CD8-positive, alpha-beta memory T cell (primary cell): ENCODE measurements around the gene CCDC92B. TPM values are rescaled to one million over a fixed set of nuclear protein-coding genes. Genes with fewer than 3 reads are reported as not detected.
A peak's percentile ranks its signal among the peaks of the same experiment; 100 is the strongest.

Experiments used
- CTCF ChIA-PET: fragments of 350-600 bp; sonication (Branson Sonifier 250); formaldehyde crosslinking; loops from one replicate; lab custom pipeline; 2021; ENCODE audit warnings: antibody characterized with exemption; lab: Charles Lee
- POLR2A ChIA-PET: fragments of 350-600 bp; sonication (Branson Sonifier 250); formaldehyde crosslinking; loops from one replicate; lab custom pipeline; 2021; ENCODE audit warnings: antibody characterized with exemption; lab: Charles Lee
- DNase-seq, 5 donors: peaks; one replicate each; pipeline versions ENCODE4 v3.0.0 to v3.0.0-alpha.2; 2020 to 2022; ENCODE audit warnings: mixed read lengths in 1 of 5
- H3K27ac ChIP-seq: one replicate; pipeline ENCODE4 v1.7.0; 2013; ENCODE audit warnings: low read depth, mild to moderate bottlenecking, low read length, moderate library complexity
- H3K27me3 ChIP-seq: 2 replicates; pipeline ENCODE4 v1.7.0; 2013; ENCODE audit warnings: low read length, mild to moderate bottlenecking; ENCODE audit not compliant: insufficient read depth, poor library complexity, severe bottlenecking
- H3K36me3 ChIP-seq: 2 replicates; pipeline ENCODE4 v1.7.0; 2013; ENCODE audit warnings: mild to moderate bottlenecking, low read length, moderate library complexity; ENCODE audit not compliant: insufficient read depth
- H3K4me1 ChIP-seq: 2 replicates; pipeline ENCODE4 v1.7.0; 2013; ENCODE audit warnings: mild to moderate bottlenecking, low read length, moderate library complexity; ENCODE audit not compliant: insufficient read depth
- H3K4me3 ChIP-seq: 2 replicates; pipeline ENCODE4 v1.7.0; 2013; ENCODE audit warnings: mild to moderate bottlenecking, low read length
- H3K9me3 ChIP-seq: 2 replicates; pipeline ENCODE4 v1.7.0; 2013; ENCODE audit warnings: mild to moderate bottlenecking, low read length
- H3K27ac Mint-ChIP-seq, 8 donors: one replicate each; pipeline ENCODE4 v1.8.0; 2020 to 2021; ENCODE audit warnings: mixed read lengths in 8 of 8, mild to moderate bottlenecking in 6 of 8, inconsistent platforms in 3 of 8, moderate library complexity in 3 of 8
- H3K27me3 Mint-ChIP-seq, 2 donors: one replicate each; pipeline ENCODE4 v1.8.0; 2020 to 2021; ENCODE audit warnings: mixed read lengths in 2 of 2, mild to moderate bottlenecking in 1 of 2, moderate library complexity in 1 of 2
- H3K36me3 Mint-ChIP-seq, 3 donors: one replicate each; pipeline ENCODE4 v1.8.0; 2020 to 2021; ENCODE audit warnings: mixed read lengths in 3 of 3, inconsistent platforms in 1 of 3, mild to moderate bottlenecking in 1 of 3
- H3K4me1 Mint-ChIP-seq, 3 donors: one replicate each; pipeline ENCODE4 v1.8.0; 2020 to 2021; ENCODE audit warnings: mixed read lengths in 3 of 3, inconsistent platforms in 1 of 3, mild to moderate bottlenecking in 1 of 3
- H3K4me3 Mint-ChIP-seq, 7 donors: one replicate each; pipeline ENCODE4 v1.8.0; 2020 to 2021; ENCODE audit warnings: mixed read lengths in 7 of 7, mild to moderate bottlenecking in 6 of 7, moderate library complexity in 4 of 7, inconsistent platforms in 2 of 7
- H3K9me3 Mint-ChIP-seq, 5 donors: one replicate each; pipeline ENCODE4 v1.8.0; 2020 to 2022; ENCODE audit warnings: mixed read lengths in 5 of 5, mild to moderate bottlenecking in 3 of 5, moderate library complexity in 2 of 5, inconsistent platforms in 1 of 5
- polyA plus RNA-seq: library from polyadenylated mRNA; unstranded; fragments of 300-500 nt; fragmentation: Illumina TruSeq; gene quantifications from one replicate; pipeline ENCODE4 v1.2.3, GENCODE V29; 2021
- total RNA-seq, 2 experiments: library from RNA; stranded (reverse); gene quantifications; one replicate each; pipeline ENCODE4 v1.2.3, GENCODE V29; 2021

Gene CCDC92B
- total and polyA plus RNA-seq, 3 experiments from 2014 or later = 0.07 TPM; not detected in 2

DNA sequence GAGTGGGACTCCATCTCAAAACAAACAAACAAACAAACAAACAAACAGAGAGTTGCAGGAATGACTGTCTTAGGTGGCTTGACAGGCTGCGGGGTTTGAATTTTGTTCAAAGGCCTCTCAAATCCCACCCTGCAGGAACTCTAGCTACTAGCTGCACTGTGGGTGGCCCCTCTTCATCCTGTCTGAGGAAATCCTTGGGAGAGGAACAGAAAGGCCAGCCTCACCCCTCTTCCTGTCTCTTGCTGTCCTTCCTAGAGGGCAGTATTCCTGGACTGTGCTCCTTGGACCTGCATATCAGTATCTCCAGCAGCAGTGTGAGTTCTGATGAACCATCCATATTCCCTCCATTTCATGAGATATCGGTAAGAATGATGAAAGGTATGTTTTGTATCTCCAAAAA, 2.0 kb upstream of the CCDC92B start:
- Histone ChIP-seq H3K27ac (no peak overlapping the region), H3K36me3 (no peaks in the 10 kb centered on the region), H3K27me3 (peaks cover 19% of the 10 kb centered on the region), H3K4me1 (no peaks in the 10 kb centered on the region), H3K4me3 (no peak overlapping the region), H3K9me3 (no peaks in the 10 kb centered on the region)
- H3K4me1 Mint-ChIP-seq = peaks cover 0 to 9% (median 6%) of the 10 kb centered on the region in 3 donors
- no peak overlapping the region for H3K27ac Mint-ChIP-seq
- peaks cover 0 to under 1% (median 0%) of the 10 kb centered on the region in 3 donors for H3K36me3 Mint-ChIP-seq
- peaks cover 40 to 54% of the 10 kb centered on the region in 2 donors for H3K27me3 Mint-ChIP-seq
- ChIA-PET POLR2A (no interaction called here), CTCF (no interaction called here)
- DNase-seq = no peak
- peaks cover 0 to 2% (median 0%) of the 10 kb centered on the region in 5 donors for H3K9me3 Mint-ChIP-seq
- H3K4me3 Mint-ChIP-seq = no peak overlapping the region

GRCh38 chr17:2750721-2751120, 1.3 kb upstream of the CCDC92B start:
- H3K4me3 Mint-ChIP-seq = peak overlapping the region in 1 of 7 donors; percentile 63
- no peak for DNase-seq
- H3K9me3 ChIP-seq = no peaks in the 10 kb centered on the region
- H3K36me3 Mint-ChIP-seq = no peaks in the 10 kb centered on the region
- H3K4me1 Mint-ChIP-seq = peaks cover 0 to 3% (median 3%) of the 10 kb centered on the region in 3 donors
- CTCF ChIA-PET = no interaction called here
- H3K27me3 Mint-ChIP-seq = peaks cover 42 to 54% of the 10 kb centered on the region in 2 donors
- POLR2A ChIA-PET = no interaction called here
- H3K4me3 ChIP-seq = no peak overlapping the region
- no peaks in the 10 kb centered on the region for H3K36me3 ChIP-seq
- peaks cover 0 to 2% (median 0%) of the 10 kb centered on the region in 5 donors for H3K9me3 Mint-ChIP-seq
- H3K27ac Mint-ChIP-seq = no peak overlapping the region
- no peaks in the 10 kb centered on the region for H3K4me1 ChIP-seq
- peaks cover 12% of the 10 kb centered on the region for H3K27me3 ChIP-seq
- H3K27ac ChIP-seq = no peak overlapping the region

GRCh38 chr17:2749784-2750181, 331 bp upstream of the CCDC92B start:
- ChIA-PET POLR2A (no interaction called here), CTCF (no interaction called here)
- peak; percentile 56 to 75 (median 69) for DNase-seq
- Histone ChIP-seq H3K27me3 (peaks cover 12% of the 10 kb centered on the region), H3K4me1 (no peaks in the 10 kb centered on the region), H3K27ac (no peak overlapping the region), H3K9me3 (no peaks in the 10 kb centered on the region), H3K36me3 (no peaks in the 10 kb centered on the region), H3K4me3 (no peak overlapping the region)
- H3K27me3 Mint-ChIP-seq = peaks cover 46 to 58% of the 10 kb centered on the region in 2 donors
- H3K9me3 Mint-ChIP-seq = peaks cover 0 to 2% (median 0%) of the 10 kb centered on the region in 5 donors
- H3K36me3 Mint-ChIP-seq = no peaks in the 10 kb centered on the region
- H3K4me3 Mint-ChIP-seq = no peak overlapping the region
- H3K27ac Mint-ChIP-seq = no peak overlapping the region
- H3K4me1 Mint-ChIP-seq = peaks cover 0 to 3% (median 0%) of the 10 kb centered on the region in 3 donors

DNA sequence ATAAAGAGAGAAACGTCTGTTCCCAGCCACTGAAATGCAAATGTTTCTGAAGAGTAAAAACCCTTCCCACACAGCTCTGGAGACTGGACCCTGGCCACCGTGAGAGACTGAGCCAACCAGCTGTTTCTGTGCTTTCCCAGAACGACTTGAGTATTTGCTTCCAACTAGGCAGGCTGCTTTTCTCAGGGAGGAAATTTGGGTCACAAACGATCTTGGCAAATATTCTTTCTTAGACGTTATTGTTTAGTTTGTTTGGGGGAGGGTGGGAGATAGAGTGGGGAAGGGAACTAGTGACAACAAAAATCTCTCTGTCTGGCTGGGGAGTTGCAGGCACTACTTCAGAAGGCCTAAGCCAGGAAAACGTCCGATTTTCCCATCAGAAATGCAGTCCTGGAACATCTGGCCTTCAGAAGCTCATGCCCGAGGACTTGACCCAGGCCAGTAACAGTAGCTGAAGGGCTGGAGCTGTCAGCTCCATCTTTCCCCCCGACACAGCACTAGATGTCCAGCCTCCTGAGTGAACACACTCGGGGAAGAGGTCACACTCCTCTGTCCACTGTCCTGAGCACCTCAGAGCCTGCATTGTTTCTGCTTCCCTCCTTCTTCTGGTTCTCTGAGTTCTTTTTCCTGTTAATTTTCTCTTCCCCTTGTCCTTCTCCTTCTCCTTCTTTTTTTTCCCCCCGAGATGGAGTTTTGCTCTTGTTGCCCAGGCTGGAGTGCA, 4.0 kb downstream of the CCDC92B start:
- POLR2A ChIA-PET = interaction anchor here (0.5 kb wide), 1 partner anchor 294 kb away, joined by 4 read pairs; no protein-coding TSS in a partner anchor
- no peak overlapping the region for H3K4me3 Mint-ChIP-seq
- Histone ChIP-seq H3K9me3 (no peaks in the 10 kb centered on the region), H3K27me3 (peaks cover 12% of the 10 kb centered on the region), H3K4me3 (no peak overlapping the region), H3K4me1 (no peaks in the 10 kb centered on the region), H3K27ac (no peak overlapping the region), H3K36me3 (no peaks in the 10 kb centered on the region)
- no peaks in the 10 kb centered on the region for H3K4me1 Mint-ChIP-seq
- H3K27me3 Mint-ChIP-seq = peaks cover 35 to 59% of the 10 kb centered on the region in 2 donors
- H3K27ac Mint-ChIP-seq = no peak overlapping the region
- peaks cover 0 to 2% (median 1%) of the 10 kb centered on the region in 5 donors for H3K9me3 Mint-ChIP-seq
- no peak for DNase-seq
- H3K36me3 Mint-ChIP-seq = no peaks in the 10 kb centered on the region
- CTCF ChIA-PET = interaction anchor here (1.3 kb wide), 1 partner anchor 82 kb away, joined by 3 read pairs; no protein-coding TSS in a partner anchor

DNA sequence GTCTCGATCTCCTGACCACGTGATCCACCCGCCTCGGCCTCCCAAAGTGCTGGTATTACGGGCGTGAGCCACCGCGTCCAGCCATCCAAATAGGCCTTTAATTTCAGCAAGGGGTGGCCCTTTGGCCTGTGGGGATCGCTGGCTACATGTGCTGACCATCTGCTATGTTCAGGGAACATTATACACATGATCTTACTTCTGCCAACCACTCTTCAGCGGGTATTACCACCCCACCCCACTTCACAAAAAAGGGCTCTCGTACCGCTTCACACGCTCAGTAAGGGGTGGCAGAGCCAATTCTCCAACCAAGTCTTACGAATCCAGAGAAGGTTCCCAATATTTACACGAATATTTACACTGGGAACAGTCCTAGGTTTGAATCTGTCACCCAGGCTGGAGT, 11.8 kb downstream of the CCDC92B start:
- Mint-ChIP-seq H3K4me3 (no peak overlapping the region), H3K9me3 (peaks cover 0 to 1% (median 0%) of the 10 kb centered on the region in 5 donors), H3K4me1 (no peaks in the 10 kb centered on the region), H3K27ac (no peak overlapping the region), H3K27me3 (peaks cover 11 to 21% of the 10 kb centered on the region in 2 donors), H3K36me3 (no peaks in the 10 kb centered on the region)
- Histone ChIP-seq H3K36me3 (no peaks in the 10 kb centered on the region), H3K9me3 (no peaks in the 10 kb centered on the region), H3K27ac (no peak overlapping the region), H3K4me3 (no peak overlapping the region), H3K27me3 (no peaks in the 10 kb centered on the region), H3K4me1 (no peaks in the 10 kb centered on the region)
- ChIA-PET CTCF (no interaction called here), POLR2A (no interaction called here)
- DNase-seq = no peak

DNA sequence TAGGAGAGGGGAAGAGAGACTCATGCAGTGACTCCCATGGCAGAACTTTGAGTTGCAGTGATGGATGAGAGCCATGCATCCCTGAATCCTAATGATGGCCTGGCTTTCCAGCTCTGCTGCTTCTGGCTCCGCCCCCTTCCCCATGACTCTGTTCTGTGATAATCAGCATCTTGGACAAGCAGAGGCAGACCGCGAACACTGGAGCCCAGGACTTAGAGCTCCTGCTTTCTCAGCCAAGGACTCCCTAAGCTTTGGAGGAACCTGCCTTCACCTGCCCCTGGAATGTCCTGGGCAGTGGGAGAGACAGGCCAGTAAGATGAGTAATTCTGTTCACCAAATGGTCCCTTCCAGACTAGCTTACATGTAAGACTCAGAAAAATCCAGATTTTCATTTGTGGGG, 12.5 kb downstream of the CCDC92B start:
- POLR2A ChIA-PET = no interaction called here
- no peaks in the 10 kb centered on the region for H3K4me1 ChIP-seq
- H3K27ac Mint-ChIP-seq = no peak overlapping the region
- peaks cover 12 to 14% of the 10 kb centered on the region in 2 donors for H3K27me3 Mint-ChIP-seq
- no peak for DNase-seq
- H3K27me3 ChIP-seq = no peaks in the 10 kb centered on the region
- no peaks in the 10 kb centered on the region for H3K36me3 Mint-ChIP-seq
- no peak overlapping the region for H3K27ac ChIP-seq
- H3K4me3 ChIP-seq = no peak overlapping the region
- CTCF ChIA-PET = no interaction called here
- H3K4me1 Mint-ChIP-seq = no peaks in the 10 kb centered on the region
- H3K9me3 ChIP-seq = no peaks in the 10 kb centered on the region
- H3K36me3 ChIP-seq = no peaks in the 10 kb centered on the region
- no peaks in the 10 kb centered on the region for H3K9me3 Mint-ChIP-seq
- H3K4me3 Mint-ChIP-seq = no peak overlapping the region

- Histone ChIP-seq H3K27me3 (no peaks in the 10 kb centered on the region), H3K27ac (no peak overlapping the region), H3K36me3 (no peaks in the 10 kb centered on the region), H3K4me1 (no peaks in the 10 kb centered on the region), H3K4me3 (no peak overlapping the region), H3K9me3 (no peaks in the 10 kb centered on the region)
- H3K4me3 Mint-ChIP-seq = no peak overlapping the region
- H3K9me3 Mint-ChIP-seq = no peaks in the 10 kb centered on the region
- no peak overlapping the region for H3K27ac Mint-ChIP-seq
- no peak for DNase-seq
- H3K4me1 Mint-ChIP-seq = no peaks in the 10 kb centered on the region
- peaks cover 12 to 13% of the 10 kb centered on the region in 2 donors for H3K27me3 Mint-ChIP-seq
- H3K36me3 Mint-ChIP-seq = no peaks in the 10 kb centered on the region
- ChIA-PET CTCF (no interaction called here), POLR2A (no interaction called here)
Observed at GRCh38 chr17:2735896-2736295, 13.6 kb downstream of the CCDC92B start.

DNA sequence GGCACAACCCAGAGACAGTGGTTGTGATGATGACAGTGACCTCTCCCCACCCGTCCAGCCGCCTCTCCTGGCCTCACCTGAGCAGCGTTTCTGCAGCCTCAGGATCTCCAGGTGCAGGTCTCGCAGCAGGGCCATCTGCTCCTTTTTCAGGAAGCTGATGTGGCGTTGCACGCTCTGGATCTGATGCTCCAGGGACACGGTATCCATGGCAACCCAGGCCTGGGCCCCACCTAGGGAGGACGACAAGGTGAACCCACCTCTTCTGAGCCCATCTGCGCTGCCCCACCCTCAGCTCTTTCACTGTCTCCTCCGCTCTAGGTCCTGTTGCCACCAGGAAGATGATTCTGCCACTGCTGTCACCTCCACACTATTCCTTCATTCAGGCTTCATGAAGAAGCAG, 14.5 kb downstream of the CCDC92B start:
- no peak overlapping the region for H3K27ac ChIP-seq
- ChIA-PET POLR2A (no interaction called here), CTCF (no interaction called here)
- H3K27ac Mint-ChIP-seq = no peak overlapping the region
- H3K36me3 Mint-ChIP-seq = no peaks in the 10 kb centered on the region
- no peaks in the 10 kb centered on the region for H3K4me1 Mint-ChIP-seq
- no peaks in the 10 kb centered on the region for H3K9me3 ChIP-seq
- H3K27me3 Mint-ChIP-seq = peaks cover 12 to 14% of the 10 kb centered on the region in 2 donors
- no peak overlapping the region for H3K4me3 Mint-ChIP-seq
- H3K4me3 ChIP-seq = no peak overlapping the region
- no peaks in the 10 kb centered on the region for H3K9me3 Mint-ChIP-seq
- H3K4me1 ChIP-seq = no peaks in the 10 kb centered on the region
- no peaks in the 10 kb centered on the region for H3K36me3 ChIP-seq
- no peaks in the 10 kb centered on the region for H3K27me3 ChIP-seq
- no peak for DNase-seq
